NCI-H2081 treated with DMSO at 0.1 percent for 48 hours (cell line): ENCODE results near the gene E2F4.
A peak's percentile ranks its signal among the peaks of the same experiment; 100 is the strongest.

ENCODE experiments used
- DNase-seq: peaks from one replicate; lab custom pipeline; 2025; lab: John Stamatoyannopoulos, UW

The E2F4 gene

DNA sequence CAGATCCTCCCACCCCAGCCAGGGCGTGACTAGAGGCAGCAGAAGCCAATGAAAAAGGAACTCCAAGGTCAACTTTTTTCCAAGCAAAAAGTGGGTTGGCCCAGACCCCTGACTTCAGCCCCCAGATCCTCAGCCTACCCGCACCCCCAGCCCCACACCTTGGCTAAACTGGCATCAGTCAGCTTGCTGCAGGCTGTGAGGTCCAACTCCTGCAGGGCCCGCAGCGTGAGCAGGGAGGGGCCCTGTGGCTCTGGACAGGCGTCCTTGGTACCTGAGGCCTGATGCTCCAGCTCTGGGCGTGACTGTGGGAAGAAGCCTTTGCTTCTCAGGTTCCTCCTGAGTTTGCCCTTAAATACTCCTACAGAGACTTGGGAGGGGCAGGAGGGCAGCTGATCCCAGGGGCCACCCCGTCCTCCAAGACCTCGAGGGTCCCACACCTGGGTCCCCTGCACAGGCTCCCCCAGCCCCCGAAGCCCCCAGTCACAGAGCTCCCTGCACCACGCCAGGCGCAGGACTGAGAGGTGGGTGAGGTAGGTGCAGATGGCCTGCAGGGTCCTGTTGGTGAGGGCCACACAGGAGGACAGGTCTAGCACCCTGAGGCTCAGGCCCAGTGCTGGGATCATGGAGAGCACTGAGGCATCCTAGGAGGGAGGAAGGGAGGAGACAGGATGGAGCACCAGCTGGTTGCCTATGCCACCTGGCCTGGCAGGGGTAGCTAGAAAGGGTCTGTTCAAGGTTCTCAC lies 16.4 kb downstream of the E2F4 start:
- DNase-seq, result no peak

- DNase-seq, result no peak
These were observed 17.6 kb downstream of the E2F4 start for GRCh38 chr16:67209565-67209964.

- DNase-seq, result no peak
These were observed 18.3 kb downstream of the E2F4 start for GRCh38 chr16:67210069-67210937.

DNA sequence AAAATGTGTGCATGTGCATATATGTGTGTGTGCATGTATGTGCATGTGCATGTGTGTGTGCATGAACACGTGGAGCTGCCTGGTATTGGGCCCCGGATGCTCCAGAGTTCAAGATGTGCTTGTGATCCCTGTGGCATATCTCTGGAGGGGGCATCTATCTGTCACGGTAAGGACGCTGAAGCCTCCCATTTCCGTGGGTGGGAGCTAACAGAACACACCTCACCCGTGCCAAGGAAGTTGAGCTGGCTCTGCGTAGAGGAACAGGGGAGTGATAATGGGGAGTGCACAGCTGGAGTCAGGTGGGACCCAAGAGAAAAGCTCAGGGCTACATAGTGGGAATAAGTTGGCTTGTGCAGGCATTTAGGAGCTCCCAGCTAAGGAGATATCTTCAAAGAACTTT lies 19.7 kb downstream of the E2F4 start:
- no peak for DNase-seq

GRCh38 chr16:67212766-67213165 lies 20.8 kb downstream of the E2F4 start:
- DNase-seq, result no peak

- DNase-seq, result no peak
These were observed 21.5 kb downstream of the E2F4 start for GRCh38 chr16:67213197-67214019.

GRCh38 chr16:67215706-67216105 lies 23.8 kb downstream of the E2F4 start:
- no peak for DNase-seq

- no peak for DNase-seq
These were observed 24.9 kb downstream of the E2F4 start for GRCh38 chr16:67216612-67217490.

DNA sequence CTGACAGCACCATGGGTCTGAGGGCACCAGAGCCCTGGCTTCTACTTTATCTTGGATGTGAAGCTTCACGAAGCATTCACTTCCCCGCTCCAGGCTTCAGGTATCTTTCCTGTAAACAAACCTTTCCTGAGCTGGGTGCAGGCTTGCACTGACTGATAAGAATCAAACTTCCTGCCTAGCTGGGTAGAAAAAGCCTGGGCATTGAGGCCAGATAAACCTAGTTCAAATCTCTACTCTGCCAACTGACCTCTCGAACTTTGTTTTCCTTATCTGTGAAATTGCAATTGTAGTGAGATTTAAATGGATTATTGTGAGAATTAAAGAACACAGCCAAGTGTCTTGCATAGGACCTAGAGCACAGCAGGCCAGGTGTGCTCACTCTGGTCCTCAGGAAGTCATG lies 32.0 kb downstream of the E2F4 start:
- DNase-seq, result no peak

DNA sequence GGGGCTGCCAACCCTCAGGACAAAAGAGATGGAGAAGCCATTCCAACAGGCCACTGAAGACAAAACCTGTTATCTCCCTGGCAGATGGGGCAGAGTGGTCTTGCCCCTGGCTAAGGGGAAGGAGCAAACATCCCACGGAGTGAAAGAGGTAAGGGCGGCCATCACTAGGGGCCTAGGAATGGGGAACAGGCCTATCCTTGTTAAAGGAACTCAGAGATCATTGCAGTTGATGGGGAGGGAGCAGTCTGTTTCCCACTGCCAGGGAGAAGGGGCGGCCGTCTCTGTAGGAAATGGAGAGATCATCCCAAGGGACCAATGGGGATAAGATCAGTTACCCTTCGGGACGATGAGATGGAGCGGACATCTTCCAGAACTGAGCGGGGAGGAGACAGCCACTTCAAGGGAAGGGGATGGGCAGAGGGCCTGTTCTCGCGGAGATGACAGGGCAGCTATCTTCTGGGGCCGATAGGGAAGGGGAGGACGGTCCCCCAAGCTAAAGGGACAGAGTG lies 34.4 kb downstream of the E2F4 start:
- no peak for DNase-seq

DNA sequence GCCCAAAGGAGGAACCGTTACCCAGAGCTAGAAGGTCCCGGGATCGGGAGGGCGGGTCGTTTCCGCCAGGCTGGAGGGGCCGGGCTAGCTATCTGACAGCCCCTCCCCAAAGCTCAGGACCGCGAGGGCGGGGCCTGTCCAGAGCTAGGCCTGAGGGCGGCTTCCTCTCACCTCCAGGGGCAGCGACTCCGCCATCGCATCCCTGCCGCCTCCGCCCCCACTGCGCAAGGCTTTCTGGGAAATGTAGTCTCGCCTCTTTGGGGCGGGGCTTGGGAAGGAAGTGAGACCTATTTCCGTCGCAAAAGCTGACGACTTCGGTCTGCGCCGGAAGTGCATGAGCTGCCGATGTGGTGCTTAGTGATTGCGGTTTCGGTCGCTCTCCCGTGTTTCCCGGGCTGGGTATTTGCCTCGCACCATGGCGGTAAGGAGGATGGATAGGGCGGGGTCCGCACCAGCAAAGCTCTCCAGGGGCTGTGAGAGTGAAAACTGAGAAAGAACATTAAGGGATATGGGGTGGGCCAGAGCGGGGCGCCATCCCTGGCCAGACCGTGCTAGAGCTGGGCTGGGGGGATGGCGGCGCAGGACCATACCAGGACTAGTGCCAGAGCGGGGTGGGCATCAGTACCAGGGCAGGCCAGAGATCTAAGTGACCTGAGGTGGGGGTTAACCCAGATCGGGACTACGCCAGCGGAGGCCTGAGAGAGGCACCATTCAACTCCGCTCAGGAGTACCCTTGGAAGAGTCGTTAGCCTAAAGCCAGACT lies 35.0 kb downstream of the E2F4 start, which contains the start of gene TMEM208:
TSS of gene TMEM208 (plus strand) at position 327 of the 763 bp plus-strand sequence. CDS start at position 416, 89 bp downstream.
- peak; percentile 65 for DNase-seq

DNA sequence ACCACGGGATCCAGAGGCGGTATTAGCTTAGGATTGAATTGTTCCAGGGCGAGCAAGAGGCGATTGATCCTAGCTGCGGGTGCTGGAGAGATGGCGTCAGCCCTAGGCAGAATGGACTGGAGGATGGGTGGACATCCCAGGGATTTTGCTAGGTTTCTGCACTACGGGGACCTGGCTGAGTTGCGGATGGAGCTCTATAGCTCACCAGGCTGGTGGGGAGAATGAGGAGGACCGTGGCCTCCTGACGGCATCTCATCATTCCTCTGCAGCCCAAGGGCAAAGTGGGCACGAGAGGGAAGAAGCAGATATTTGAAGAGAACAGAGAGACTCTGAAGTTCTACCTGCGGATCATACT lies 35.6 kb downstream of the E2F4 start:
- DNase-seq, result no peak

GRCh38 chr16:67228034-67228785 lies 36.3 kb downstream of the E2F4 start:
- no peak for DNase-seq

- DNase-seq, result no peak
These were observed 37.0 kb downstream of the E2F4 start for GRCh38 chr16:67228905-67229304.

- no peak for DNase-seq
These were observed 38.2 kb downstream of the E2F4 start for GRCh38 chr16:67229906-67230808.

DNA sequence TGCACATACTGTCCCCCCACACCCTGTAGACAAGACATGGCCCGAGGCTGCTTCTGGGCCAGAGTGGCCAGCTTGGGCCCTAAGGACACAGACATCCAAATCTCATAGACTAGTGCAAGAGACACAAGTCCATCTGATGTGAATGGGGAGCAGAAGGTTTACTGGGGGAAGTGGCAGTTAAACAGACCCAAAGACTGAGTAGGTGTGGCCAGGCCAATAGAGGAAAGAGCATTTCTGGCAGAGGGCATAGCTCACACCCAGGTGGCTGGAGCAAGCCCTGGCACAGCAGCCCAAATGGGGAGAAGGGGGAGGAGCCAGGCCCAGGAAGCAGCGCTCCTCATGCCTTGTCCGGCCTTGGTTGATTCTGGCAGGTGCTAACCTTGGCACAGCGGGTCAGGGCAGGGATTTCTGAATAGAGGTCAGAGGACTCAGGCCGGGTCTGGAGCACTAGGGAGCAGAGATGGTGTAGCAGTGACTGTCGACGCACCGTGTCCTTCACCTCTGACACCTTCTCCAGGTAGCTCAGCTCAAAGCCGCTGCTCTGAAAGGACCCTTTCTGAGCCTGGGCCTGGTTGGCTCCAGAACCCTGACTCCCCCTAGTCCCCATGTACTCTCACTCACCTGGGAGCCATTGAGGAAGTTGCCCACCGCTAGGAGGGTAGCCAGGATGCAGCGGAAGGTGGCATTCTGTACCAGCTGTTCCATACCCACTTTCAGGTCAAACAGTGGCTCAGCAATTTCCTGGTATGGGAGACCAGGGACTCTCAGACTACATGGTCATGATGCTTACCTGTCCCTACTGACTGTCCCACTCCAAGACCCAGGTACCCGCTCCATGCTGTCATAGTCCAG lies 39.1 kb downstream of the E2F4 start:
- DNase-seq, result no peak

DNA sequence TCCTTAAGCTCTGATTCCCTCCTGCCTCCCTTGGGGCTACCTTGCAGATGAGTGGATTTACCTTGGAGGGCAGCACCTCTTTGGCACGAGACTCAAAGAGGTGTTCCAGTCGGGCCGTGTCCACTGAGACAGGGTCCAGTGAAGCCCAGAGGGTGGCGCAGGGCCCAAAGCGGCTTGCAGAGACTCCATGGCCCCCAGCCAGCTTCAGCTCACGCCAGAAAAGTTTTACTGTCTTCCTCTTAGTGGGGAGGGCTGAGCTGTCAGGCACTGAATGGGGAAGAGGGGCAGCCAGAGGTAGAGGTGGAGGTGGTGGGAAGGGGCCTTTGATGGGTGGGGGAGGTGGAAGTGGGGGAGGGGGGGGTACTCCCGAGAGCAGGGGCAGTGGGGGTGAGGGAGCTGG lies 41.6 kb downstream of the E2F4 start:
- no peak for DNase-seq

DNA sequence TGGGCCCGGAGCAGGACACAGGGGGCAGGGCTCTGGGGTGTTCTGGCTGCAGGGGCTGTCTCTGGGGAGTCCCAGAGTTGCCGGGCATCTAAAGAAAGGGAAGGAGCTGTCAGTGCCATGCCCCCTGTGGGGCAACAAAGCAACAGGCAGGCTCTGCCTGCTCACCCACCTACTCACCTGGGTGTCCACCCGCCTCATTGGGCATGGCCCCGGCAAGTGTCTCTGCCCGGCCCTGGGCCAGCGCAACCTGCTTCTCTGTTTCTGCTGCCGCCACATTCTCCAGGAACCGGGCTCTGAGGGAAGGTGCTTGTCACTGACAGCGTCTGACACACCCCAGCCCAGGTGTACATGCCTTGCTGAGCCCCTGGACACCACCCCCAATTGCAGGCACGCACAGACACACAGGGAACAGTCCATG lies 42.2 kb downstream of the E2F4 start:
- no peak for DNase-seq
